ENCODE results near the gene GPR141.

Gene GPR141

DNA sequence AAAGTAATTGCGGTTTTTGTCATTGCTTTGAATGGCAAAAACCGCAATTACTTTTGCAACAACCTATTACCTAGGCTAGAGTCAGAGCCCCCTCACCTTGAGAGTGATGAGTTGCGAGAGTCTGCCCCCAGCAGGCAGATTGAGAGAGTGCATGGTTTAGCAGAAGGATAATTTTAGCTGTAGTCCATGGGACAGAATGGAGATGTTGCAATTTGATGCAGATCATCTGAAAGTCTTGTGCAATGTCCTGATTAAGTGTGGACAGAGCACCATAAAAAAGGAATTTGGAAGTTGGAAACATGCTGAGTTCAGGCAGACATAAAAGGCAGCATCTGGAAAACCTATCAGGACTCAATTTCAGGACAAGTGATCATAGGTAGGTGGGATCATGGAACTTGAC lies 48.7 kb downstream of the GPR141 start:
- no peak for DNase-seq (ENCODE audit: low read depth in 2 of 2)

DNA sequence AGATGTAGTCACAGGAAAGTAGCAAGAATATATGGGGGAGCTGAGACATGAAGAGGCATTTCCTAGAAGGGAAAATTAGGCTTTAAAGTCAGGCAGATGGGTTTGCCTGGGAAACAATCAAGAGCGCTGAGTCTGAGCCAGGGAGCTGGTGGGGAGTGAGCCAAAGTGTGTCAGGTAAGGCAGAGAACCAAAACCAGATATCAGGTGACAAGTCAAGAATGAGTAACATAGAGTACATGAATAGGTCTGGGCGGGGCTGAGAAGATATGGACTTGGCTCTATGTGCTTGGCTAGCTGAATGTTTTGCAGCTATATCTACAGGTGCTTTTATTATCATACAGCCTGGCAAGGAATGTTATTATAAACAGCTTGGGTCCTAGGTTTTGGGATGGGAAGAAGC lies 49.3 kb downstream of the GPR141 start:
- DNase-seq (ENCODE audit: low read depth in 2 of 2), result no peak

- no peak for DNase-seq (ENCODE audit: low read depth in 2 of 2)
Measured at GRCh38 chr7:37735196-37735595, 51.6 kb downstream of the GPR141 start.

DNA sequence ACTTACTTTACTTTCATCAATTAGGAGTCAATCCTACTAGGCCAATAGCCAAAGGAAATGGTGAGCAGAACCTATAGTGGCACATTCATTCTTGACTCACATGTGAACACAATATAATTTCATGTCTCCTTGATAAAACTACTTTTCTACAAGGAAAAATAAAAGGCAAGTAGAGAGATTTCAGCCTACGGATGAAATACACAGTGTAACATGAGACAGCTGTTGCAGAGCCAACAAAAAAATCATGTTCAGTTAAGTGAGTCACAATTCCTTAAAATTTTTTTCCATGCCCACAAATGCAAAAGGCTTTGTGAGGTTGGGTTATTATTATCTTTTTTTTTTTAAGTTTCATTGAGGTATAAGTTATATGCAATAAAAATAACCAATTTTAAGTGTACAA lies 54.8 kb downstream of the GPR141 start:
- no peak for DNase-seq (ENCODE audit: low read depth in 2 of 2)

- DNase-seq (ENCODE audit: low read depth in 2 of 2), result no peak
Measured at GRCh38 chr7:37740398-37740797, 56.8 kb downstream of the GPR141 start.

DNA sequence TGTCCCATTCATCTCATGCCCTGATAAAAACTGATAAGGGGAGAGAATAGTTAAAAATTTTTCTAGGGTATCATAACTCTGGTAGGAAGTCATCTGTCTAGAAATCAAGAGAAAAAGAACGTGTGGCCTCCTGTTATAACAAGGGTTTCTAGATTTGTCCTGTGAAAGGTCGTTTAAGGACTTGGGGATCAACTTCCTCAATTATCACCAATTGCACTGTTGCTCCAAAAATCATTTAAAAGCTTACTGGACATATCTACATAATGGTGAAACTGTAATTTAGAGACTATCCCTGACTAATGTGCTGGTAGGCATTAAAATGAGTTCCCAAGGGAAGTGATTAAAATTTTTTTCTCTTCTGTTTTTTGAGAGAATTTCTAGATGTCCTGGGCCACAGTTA lies 58.2 kb downstream of the GPR141 start:
- DNase-seq (ENCODE audit: low read depth in 2 of 2), result no peak

DNA sequence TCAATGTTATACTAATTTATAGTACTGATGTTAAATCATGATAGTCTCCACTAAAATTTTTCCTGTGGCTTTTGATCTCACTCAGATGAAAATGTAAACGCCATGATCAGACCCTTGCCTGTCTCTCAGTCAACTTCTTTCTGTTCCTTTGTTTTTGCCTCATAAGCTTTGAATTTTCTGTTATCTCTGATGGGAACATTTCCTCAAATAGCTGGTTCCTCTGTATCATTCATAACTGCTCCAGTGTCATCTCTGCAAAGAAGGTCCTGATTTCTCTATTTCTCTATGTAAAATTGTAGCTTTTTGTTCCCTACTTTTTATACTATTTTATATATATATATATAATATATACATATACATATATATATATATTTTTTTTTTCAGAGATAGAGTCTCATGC lies 67.5 kb downstream of the GPR141 start:
- no peak for DNase-seq (ENCODE audit: low read depth in 2 of 2)

DNA sequence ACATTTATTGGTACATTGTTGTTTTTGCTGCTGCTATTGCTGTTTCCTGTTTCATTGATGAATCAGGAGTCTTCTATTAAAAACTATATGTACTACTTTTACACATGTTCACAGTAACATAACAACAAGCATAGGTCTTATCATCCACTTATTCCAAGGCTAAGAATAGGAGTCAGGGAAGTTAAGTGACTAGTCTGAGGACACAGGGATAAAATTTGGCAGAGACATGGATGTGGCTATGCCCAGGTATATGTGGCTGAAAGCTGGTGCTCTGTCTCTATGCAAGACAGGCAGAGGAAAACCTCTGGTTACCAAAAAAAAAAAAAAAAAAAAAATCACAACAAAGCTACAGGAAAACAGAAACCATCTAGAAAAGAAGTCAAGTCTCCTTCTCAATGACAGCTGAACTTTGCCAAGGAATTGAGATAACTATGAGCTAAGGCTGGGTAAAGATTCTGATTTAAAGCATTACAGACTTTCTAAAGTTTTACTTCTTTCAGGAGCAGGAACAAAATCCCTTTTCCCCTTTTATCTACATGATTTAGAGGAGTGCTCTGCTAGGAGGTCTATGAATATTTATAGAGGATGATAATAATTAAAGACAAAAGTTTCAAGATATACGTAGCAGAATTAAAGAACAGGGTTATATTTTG lies 70.0 kb downstream of the GPR141 start:
- DNase-seq (ENCODE audit: low read depth in 2 of 2), result no peak

GRCh38 chr7:37756797-37757551 lies 73.4 kb downstream of the GPR141 start:
- DNase-seq (ENCODE audit: low read depth in 2 of 2), result no peak

DNA sequence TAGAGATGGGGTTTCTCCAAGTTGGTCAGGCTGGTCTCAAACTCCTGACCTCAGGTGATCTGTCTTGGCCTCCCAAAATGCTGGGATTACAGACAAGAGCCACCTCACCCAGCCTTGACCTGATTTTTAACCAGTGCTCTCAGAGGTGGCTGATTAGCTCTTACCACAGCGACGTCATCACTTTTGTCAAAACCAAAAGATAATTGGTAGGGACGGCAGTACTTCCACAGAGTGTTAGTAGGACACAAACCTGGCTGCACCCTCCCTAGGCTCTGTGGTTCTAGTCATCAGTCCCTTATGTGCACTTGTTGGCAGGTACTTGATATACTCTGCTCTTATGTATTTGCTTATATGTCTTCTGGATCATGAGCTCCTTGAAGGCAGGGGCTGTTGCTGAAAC lies 74.0 kb downstream of the GPR141 start:
- no peak for DNase-seq (ENCODE audit: low read depth in 2 of 2)

DNA sequence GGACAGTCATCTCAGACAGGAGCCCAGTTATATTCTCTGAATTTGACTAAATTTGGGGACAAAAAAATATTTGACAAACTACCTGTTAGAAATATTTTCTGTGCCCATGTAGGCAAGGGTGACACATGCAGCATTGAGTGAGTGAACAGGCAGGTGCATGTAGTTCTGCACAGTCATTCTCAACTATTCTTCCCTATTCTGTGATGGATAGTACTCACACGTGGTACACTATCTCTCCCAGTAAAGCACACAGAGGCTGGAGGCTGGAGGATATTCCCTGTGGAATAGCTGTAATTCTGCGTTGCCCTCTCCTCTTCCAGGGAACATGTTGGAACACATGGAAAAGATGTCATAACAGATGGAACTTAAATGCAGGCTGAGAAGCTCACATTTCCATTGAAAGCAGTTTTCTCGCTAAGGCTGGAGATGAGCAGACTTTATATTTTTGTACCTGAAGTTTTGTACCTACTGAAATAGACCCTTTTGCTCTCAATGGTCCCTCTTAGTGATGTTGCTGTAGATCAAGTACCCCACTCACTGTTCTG lies 75.0 kb downstream of the GPR141 start:
- DNase-seq (ENCODE audit: low read depth in 2 of 2), result no peak

- no peak for DNase-seq (ENCODE audit: low read depth in 2 of 2)
Measured at GRCh38 chr7:37759526-37759925, 76.0 kb downstream of the GPR141 start.

DNA sequence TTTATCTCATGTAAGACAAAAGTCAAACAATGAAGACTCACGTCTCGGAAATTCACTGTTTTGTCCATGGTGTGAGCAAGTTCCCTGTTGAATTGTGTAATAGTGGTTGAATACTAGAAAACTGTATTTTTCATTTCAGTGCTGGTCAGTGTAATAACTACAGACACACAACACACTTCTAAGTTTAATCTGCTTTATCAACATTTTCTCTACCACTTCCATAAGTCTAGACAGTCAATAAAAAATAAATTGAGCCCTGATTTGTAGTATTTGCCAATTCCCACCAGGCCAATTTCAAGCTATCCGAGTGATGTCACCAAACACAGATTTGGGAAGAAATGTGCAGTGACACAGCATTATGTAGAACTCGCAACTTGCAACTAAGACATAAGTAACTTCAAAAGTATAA lies 81.9 kb downstream of the GPR141 start:
- no peak for DNase-seq (ENCODE audit: low read depth in 2 of 2)

- no peak for DNase-seq (ENCODE audit: low read depth in 2 of 2)
Measured at GRCh38 chr7:37765872-37766525, 82.4 kb downstream of the GPR141 start.

- DNase-seq (ENCODE audit: low read depth in 2 of 2), result no peak
Measured at GRCh38 chr7:37768611-37769010, 85.0 kb downstream of the GPR141 start.

DNA sequence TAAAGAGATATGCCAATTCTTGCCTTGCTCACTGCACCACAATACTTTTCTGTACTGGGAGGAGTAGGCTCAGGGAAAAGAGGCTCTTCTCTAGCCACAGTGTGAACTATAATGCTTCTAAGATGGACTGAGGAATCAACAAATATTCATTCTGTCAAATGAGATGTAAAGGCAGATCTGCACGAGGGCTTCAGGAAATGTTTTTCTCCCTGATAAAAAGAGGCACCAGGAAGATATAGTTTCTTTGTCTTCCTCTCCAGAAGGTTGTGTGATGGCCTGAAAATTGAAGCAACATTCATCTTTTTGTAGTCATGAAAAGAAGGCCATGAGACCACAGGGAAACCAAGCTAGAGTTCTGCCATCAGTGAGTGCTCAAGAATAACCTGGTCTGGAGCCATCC lies 85.7 kb downstream of the GPR141 start:
- no peak for DNase-seq (ENCODE audit: low read depth in 2 of 2)

DNA sequence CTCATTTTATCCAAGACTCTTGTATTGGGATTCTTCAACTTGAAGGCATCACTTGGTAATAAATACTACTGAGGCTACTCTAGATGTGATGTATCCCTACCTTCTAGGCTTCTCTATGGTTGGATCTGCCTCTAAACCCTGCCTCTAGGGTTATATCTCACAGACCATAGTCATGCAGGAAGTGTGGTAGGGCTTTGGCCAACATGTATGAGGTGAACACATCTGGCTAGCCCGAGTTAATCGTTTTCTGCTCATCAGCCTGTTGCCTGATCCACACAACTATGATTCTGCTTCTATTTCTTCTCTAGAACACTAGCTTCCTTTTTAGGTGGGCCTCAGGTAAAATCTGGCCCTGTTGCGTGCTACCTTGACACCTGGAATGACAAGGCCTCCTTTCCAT lies 86.2 kb downstream of the GPR141 start:
- no peak for DNase-seq (ENCODE audit: low read depth in 2 of 2)

- DNase-seq (ENCODE audit: low read depth in 2 of 2), result no peak
Measured at GRCh38 chr7:37770838-37771237, 87.3 kb downstream of the GPR141 start.

- no peak for DNase-seq (ENCODE audit: low read depth in 2 of 2)
Measured at GRCh38 chr7:37771342-37771741, 87.8 kb downstream of the GPR141 start.

DNA sequence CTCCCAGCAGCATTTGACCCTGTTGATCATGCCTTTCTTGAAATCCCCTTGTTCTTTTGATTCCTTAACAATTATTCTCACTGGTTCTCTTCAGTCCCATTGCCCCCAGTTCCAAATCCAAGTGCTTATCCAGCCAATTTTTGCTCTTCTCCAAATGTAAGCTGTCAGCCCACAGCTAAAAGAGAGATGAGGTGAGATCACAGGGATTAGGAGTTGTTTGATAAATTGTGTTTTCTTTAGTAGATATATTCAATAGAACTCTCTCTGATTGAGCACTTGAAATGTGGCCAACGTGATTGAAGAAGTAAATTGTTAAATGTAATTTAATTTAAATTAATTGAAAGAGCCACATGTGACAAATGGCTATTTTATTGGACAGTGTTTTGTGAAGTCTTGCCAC lies 88.2 kb downstream of the GPR141 start:
- DNase-seq (ENCODE audit: low read depth in 2 of 2), result no peak

DNA sequence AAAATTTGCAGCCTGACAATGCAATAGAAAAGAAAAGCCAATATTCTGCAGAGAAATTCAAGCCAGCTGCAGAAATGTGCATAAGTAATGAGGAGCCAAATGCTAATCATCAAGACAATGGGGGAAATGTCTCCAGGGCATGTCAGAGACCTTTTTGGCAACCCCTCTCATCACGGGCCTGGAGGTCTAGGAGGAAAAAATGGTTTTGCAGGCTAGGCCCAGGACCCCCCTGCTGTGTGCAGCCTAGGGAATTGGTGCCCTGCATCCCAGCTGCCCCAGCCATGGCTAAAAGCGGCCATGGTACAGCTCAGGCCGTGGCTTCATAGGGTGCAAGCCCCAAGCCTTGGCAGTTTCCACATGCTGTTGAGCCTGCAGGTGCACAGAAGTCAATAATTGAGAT lies 92.4 kb downstream of the GPR141 start:
- DNase-seq (ENCODE audit: low read depth in 2 of 2), result no peak

DNA sequence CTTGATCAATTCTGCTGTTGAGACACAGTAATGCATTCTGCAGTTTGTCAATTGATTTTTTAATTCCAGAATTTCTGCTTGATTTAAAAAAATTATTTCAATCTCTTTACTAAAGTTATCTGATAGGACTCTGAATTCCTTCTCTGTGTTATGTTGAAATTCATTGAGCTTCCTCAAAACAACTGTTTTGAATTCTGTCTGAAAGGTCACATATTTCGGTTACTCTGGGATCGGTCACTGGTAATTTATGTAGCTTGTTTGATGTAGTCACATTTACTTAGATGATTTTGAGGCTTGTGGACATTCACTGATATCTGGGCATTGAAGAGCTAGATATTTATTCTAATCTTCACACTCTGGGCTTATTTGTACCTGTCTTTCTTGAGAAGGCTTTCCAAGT lies 97.6 kb downstream of the GPR141 start:
- DNase-seq (ENCODE audit: low read depth in 2 of 2), result no peak

DNA sequence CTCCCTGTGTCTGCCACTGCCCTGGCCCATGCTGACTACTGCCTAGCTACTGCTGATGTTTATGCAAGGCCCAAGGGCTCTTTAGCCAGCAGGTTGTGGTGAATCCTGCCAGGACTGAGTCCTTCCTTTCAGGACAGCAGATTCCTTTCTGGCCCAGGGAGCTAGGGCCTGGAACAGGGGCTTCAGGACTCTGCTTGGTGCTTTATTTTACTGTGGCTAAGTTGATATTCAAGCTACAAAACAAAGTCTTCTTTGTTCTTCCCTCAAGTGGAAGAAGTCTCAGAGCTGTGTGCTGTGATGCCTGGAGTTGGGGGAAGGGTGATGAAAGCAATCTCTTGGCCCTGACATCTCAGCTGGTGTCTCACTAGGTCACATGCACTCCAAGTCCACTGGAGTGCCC lies 98.6 kb downstream of the GPR141 start:
- no peak for DNase-seq (ENCODE audit: low read depth in 2 of 2)
